H1 (cell line): ENCODE data around the gene NPBWR2. TPM values are rescaled to one million over a fixed set of nuclear protein-coding genes. Genes with fewer than 3 reads are reported as not detected.

Experiments
- CTCF ChIA-PET: fragments of 300-600 bp; sonication (Branson Sonifier 250); formaldehyde crosslinking; loops from one replicate; lab custom pipeline; 2021; ENCODE audit not compliant: partially characterized antibody; lab: Charles Lee
- POLR2A ChIA-PET: fragments of 300-600 bp; sonication (Branson Sonifier 250); formaldehyde crosslinking; loops from one replicate; lab custom pipeline; 2021; ENCODE audit warnings: inconsistent platforms; ENCODE audit not compliant: partially characterized antibody; lab: Charles Lee
- DNase-seq, 2 experiments: peaks; one replicate each; pipeline versions ENCODE4 v3.0.0 to v3.0.0-alpha.2; 2010 to 2022; ENCODE audit warnings: low spot score in 2 of 2, low read depth in 1 of 2, mixed read lengths in 1 of 2
- FAIRE-seq: peaks from 2 replicates; lab custom pipeline; 2011; peaks lifted over from hg19 to GRCh38; lab: Jason Lieb, UNC
- H2AFZ ChIP-seq: 2 replicates; pipeline ENCODE4 v1.8.1; 2012; ENCODE audit warnings: low read length, inconsistent platforms
- H2AK5ac ChIP-seq: 2 replicates; pipeline ENCODE4 v1.6.1; 2013; ENCODE audit warnings: low read depth, low read length
- H2BK120ac ChIP-seq: replicated peaks from 2 replicates; pipeline ENCODE3; 2013; ENCODE audit warnings: low read depth, low read length, inconsistent platforms
- H2BK12ac ChIP-seq: 2 replicates; pipeline ENCODE4 v1.6.1; 2013; ENCODE audit warnings: low read depth, low read length
- H2BK15ac ChIP-seq: 2 replicates; pipeline ENCODE4 v1.6.1; 2013; ENCODE audit warnings: low read length
- H2BK20ac ChIP-seq: 2 replicates; pipeline ENCODE4 v1.6.1; 2013; ENCODE audit warnings: low read length
- H2BK5ac ChIP-seq: 2 replicates; pipeline ENCODE4 v1.6.1; 2013; ENCODE audit warnings: low read depth, low read length
- H3K14ac ChIP-seq: 2 replicates; pipeline ENCODE4 v1.6.1; 2013; ENCODE audit warnings: inconsistent platforms; ENCODE audit not compliant: insufficient read length
- H3K18ac ChIP-seq: 2 replicates; pipeline ENCODE4 v1.6.1; 2013; ENCODE audit warnings: low read length; ENCODE audit errors: extremely low read depth
- H3K23ac ChIP-seq: 2 replicates; pipeline ENCODE4 v1.6.1; 2013; ENCODE audit warnings: inconsistent platforms; ENCODE audit not compliant: insufficient read length
- H3K23me2 ChIP-seq: 2 replicates; pipeline ENCODE4 v1.6.1; 2013; ENCODE audit warnings: low read depth, low read length
- H3K27ac ChIP-seq: 2 replicates; pipeline ENCODE4 v1.6.1; 2011; ENCODE audit warnings: low read depth, low read length, inconsistent platforms
- H3K27me3 ChIP-seq, 4 experiments: replicated peaks in 1 of 4; 1 replicate in 1 of 4; 2 replicates in 3 of 4; pipeline versions ENCODE4 v1.6.1 to v1.8.1; 2011 to 2013; ENCODE audit warnings: low read length in 3 of 4, mild to moderate bottlenecking in 3 of 4, inconsistent platforms in 2 of 4, mixed read lengths in 2 of 4, moderate library complexity in 1 of 4; ENCODE audit not compliant: control insufficient read depth in 3 of 4, insufficient read depth in 3 of 4; ENCODE audit errors: extremely low read depth in 1 of 4
- H3K36me3 ChIP-seq, 4 experiments: 2 replicates each; pipeline versions ENCODE4 v1.6.1 to v1.8.1; 2011 to 2013; ENCODE audit warnings: mild to moderate bottlenecking in 4 of 4, low read length in 3 of 4, moderate library complexity in 2 of 4, control low read depth in 1 of 4, inconsistent platforms in 1 of 4; ENCODE audit not compliant: insufficient read depth in 4 of 4, control insufficient read depth in 2 of 4
- H3K4ac ChIP-seq: replicated peaks from 2 replicates; pipeline ENCODE3; 2013; ENCODE audit warnings: low read length, low read depth, mixed read lengths, inconsistent platforms; ENCODE audit not compliant: insufficient read length
- H3K4me1 ChIP-seq, 4 experiments: replicated peaks in 1 of 4; 1 replicate in 1 of 4; 2 replicates in 3 of 4; pipeline versions ENCODE4 v1.6.1 to v1.8.1; 2011 to 2013; ENCODE audit warnings: low read length in 3 of 4, inconsistent platforms in 2 of 4, mixed read lengths in 1 of 4; ENCODE audit not compliant: insufficient read depth in 4 of 4, control insufficient read depth in 3 of 4
- H3K4me2 ChIP-seq, 2 experiments: 2 replicates each; pipeline versions ENCODE4 v1.6.1 to v1.8.1; 2011 to 2013; ENCODE audit warnings: low read depth in 2 of 2, low read length in 2 of 2, control low read depth in 1 of 2, inconsistent platforms in 1 of 2, mild to moderate bottlenecking in 1 of 2; ENCODE audit not compliant: insufficient read depth in 1 of 2
- H3K4me3 ChIP-seq, 4 experiments: fragments of 200-600, 300-600 bp in 1 of 4; sonication (generic), shearing (Covaris generic), sonication (Bioruptor Twin) in 1 of 4; 2 replicates each; pipeline versions ENCODE4 v1.5.1 to v1.8.1; 2011 to 2016; ENCODE audit warnings: low read length in 4 of 4, low read depth in 3 of 4, control low read depth in 2 of 4, inconsistent platforms in 2 of 4, mild to moderate bottlenecking in 2 of 4, mixed read lengths in 1 of 4, moderate library complexity in 1 of 4; ENCODE audit not compliant: insufficient read depth in 2 of 4; ENCODE audit errors: extremely low read depth in 1 of 4
- H3K56ac ChIP-seq: replicated peaks from 2 replicates; pipeline ENCODE3; 2013; ENCODE audit warnings: low read depth, mild to moderate bottlenecking, mixed read lengths, low read length, inconsistent platforms; ENCODE audit not compliant: insufficient read length
- H3K79me1 ChIP-seq: 2 replicates; pipeline ENCODE4 v1.6.1; 2013; ENCODE audit warnings: low read depth, low read length, control low read depth
- H3K79me2 ChIP-seq, 2 experiments: 2 replicates each; pipeline versions ENCODE4 v1.6.1 to v1.8.1; 2012 to 2013; ENCODE audit warnings: low read length in 2 of 2, mild to moderate bottlenecking in 2 of 2, inconsistent platforms in 1 of 2; ENCODE audit not compliant: insufficient read depth in 2 of 2, control insufficient read depth in 1 of 2
- H3K9ac ChIP-seq, 4 experiments: replicated peaks in 1 of 4; 1 replicate in 1 of 4; 2 replicates in 3 of 4; pipeline versions ENCODE4 v1.6.1 to v1.8.1; 2011 to 2013; ENCODE audit warnings: low read depth in 3 of 4, low read length in 3 of 4, control low read depth in 2 of 4, mild to moderate bottlenecking in 2 of 4, moderate library complexity in 2 of 4, inconsistent platforms in 1 of 4; ENCODE audit errors: extremely low read depth in 1 of 4
- H3K9me3 ChIP-seq, 2 experiments: 2 replicates each; pipeline versions ENCODE4 v1.6.1 to v1.8.1; 2012 to 2013; ENCODE audit warnings: mild to moderate bottlenecking in 2 of 2, moderate library complexity in 2 of 2, control low read depth in 1 of 2, inconsistent platforms in 1 of 2, low read depth in 1 of 2, low read length in 1 of 2, mixed read lengths in 1 of 2; ENCODE audit not compliant: insufficient read depth in 2 of 2
- H4K20me1 ChIP-seq, 2 experiments: replicated peaks in 1 of 2; 2 replicates each; pipeline versions ENCODE3 to v1.8.1; 2011 to 2013; ENCODE audit warnings: inconsistent platforms in 2 of 2, low read length in 2 of 2, mild to moderate bottlenecking in 1 of 2; ENCODE audit not compliant: insufficient read depth in 2 of 2, control insufficient read depth in 1 of 2
- H4K5ac ChIP-seq: 2 replicates; pipeline ENCODE4 v1.6.1; 2013; ENCODE audit warnings: low read length, low read depth, mixed read lengths, inconsistent platforms; ENCODE audit not compliant: insufficient read length
- H4K8ac ChIP-seq: 2 replicates; pipeline ENCODE4 v1.8.0; 2013; ENCODE audit warnings: mild to moderate bottlenecking, moderate library complexity, low read length, inconsistent platforms; ENCODE audit not compliant: insufficient read depth; ENCODE audit errors: extremely low read depth
- H4K91ac ChIP-seq: replicated peaks from 2 replicates; pipeline ENCODE3; 2013; ENCODE audit warnings: low read length, mixed read lengths, inconsistent platforms; ENCODE audit not compliant: insufficient read length
- SP2 ChIP-seq: IDR thresholded peaks from 2 replicates; pipeline ENCODE4 v1.6.1; 2012; ENCODE audit warnings: mild to moderate bottlenecking, low read length, inconsistent platforms
- TCF12 ChIP-seq: IDR thresholded peaks from 2 replicates; pipeline ENCODE4 v1.6.1; 2011; ENCODE audit warnings: low read depth, mild to moderate bottlenecking, low read length
- WGBS, 2 experiments: shearing (Covaris generic) in 1 of 2; methylation state at CpG; one replicate each; pipeline versions ENCODE4 v1.1.6 to v1.1.7; 2013 to 2015; ENCODE audit warnings: low lambda C conversion rate in 2 of 2, mixed read lengths in 2 of 2, inconsistent platforms in 1 of 2, low coverage in 1 of 2, missing lambda C conversion rate in 1 of 2; ENCODE audit not compliant: insufficient replicate concordance in 2 of 2, insufficient coverage in 1 of 2, insufficient read length in 1 of 2; ENCODE audit errors: extremely low coverage in 1 of 2, missing lambda C conversion rate in 1 of 2; 5-methylcytosine and 5-hydroxymethylcytosine counted together
- polyA plus RNA-seq, 7 experiments: library from polyadenylated mRNA; depleted of rRNA in 3 of 7; stranded (reverse) in 5 of 7; unstranded in 2 of 7; fragments of >200 nt in 5 of 7; fragments of 200-250 nt in 2 of 7; gene quantifications; 1 replicate in 5 of 7; 2 replicates in 1 of 7; 4 replicates in 1 of 7; pipeline versions ENCODE4 v1.2.1 to v1.2.3, GENCODE V29; 2011 to 2013; ENCODE audit warnings: missing spikeins in 2 of 7, mixed read lengths in 2 of 7
- total RNA-seq: library from RNA; stranded (reverse); fragmentation: NEBNext Ultra II Directional; extraction: Animal tissue kit (Norgen Biotek cat#: 25700); gene quantifications from 2 replicates; pipeline ENCODE4 v1.2.1, GENCODE V29; 2021

NPBWR2 gene
- total and polyA plus RNA-seq, 2 of the 8 experiments (the other 6 are each of a cell fraction or from before 2014, with no cell fraction given) = not detected

GRCh38 chr20:64103871-64104666, 3.3 kb downstream of the NPBWR2 start:
- no peak overlapping the region for H2AFZ ChIP-seq
- 0 out of 2 replicates have a peak overlapping the region, but pooled peaks have one; percentile 65 for H2AK5ac ChIP-seq
- H3K4me1 ChIP-seq = peaks cover 0 to 8% (median 3%) of the 10 kb centered on the region in 4 experiments; a peak in 3 of 7 replicates
- no peak overlapping the region for H3K4ac ChIP-seq
- no peak overlapping the region for H3K18ac ChIP-seq
- H3K23ac ChIP-seq = no peak overlapping the region
- H3K36me3 ChIP-seq = no peaks in the 10 kb centered on the region
- H3K27me3 ChIP-seq = peaks cover 2 to 26% (median 21%) of the 10 kb centered on the region in 4 experiments
- ChIA-PET CTCF (interaction anchor here (3.5 to 3.8 kb wide), 2 partner anchors 13 kb away, joined by 12 to 28 read pairs; no protein-coding TSS in a partner anchor), POLR2A (interaction anchor here (0.8 kb wide), 1 partner anchor 19 kb away, joined by 3 read pairs; no protein-coding TSS in a partner anchor)
- H4K8ac ChIP-seq = no peak overlapping the region
- H3K4me2 ChIP-seq = peak overlapping the region in 1 of 2 experiments; percentile 25; a peak in 1 of 4 replicates
- FAIRE-seq (no peak), DNase-seq (peak in 1 of 2 experiments; percentile 48)
- H3K56ac ChIP-seq = no peak overlapping the region
- H3K79me1 ChIP-seq = no peaks in the 10 kb centered on the region; the same call in 1 of the 2 replicates
- H3K9me3 ChIP-seq = no peaks in the 10 kb centered on the region
- 83% methylated on average over 20 of the region's 20 CpGs; no CpG with 5 or more reads in 1 of the 2 experiments for WGBS, 2 experiments
- no peak overlapping the region for H4K5ac ChIP-seq
- H3K4me3 ChIP-seq = no peak overlapping the region
- no peak overlapping the region for H4K91ac ChIP-seq
- H3K79me2 ChIP-seq = no peaks in the 10 kb centered on the region
- no peak overlapping the region for H2BK120ac ChIP-seq
- H2BK20ac ChIP-seq = no peak overlapping the region
- no peak overlapping the region for H3K14ac ChIP-seq
- H2BK15ac ChIP-seq = no peak overlapping the region
- H2BK5ac ChIP-seq = no peak overlapping the region
- no peak overlapping the region for H3K27ac ChIP-seq
- peaks cover 2% of the 10 kb centered on the region; the same call in 1 of the 2 replicates for H3K23me2 ChIP-seq
- no peak overlapping the region for H3K9ac ChIP-seq
- 0 out of 2 replicates have a peak overlapping the region, but pooled peaks have one; percentile 50 for H2BK12ac ChIP-seq
- H4K20me1 ChIP-seq = peaks cover 2 to 3% of the 10 kb centered on the region in 2 experiments
- TF ChIP-seq TCF12 (0 out of 2 replicates have a peak, but pooled peaks have one; percentile 27), SP2 (no peak)
